Spleen (tissue), 7 donors: Measurements from ENCODE around the gene MAEA.

Experiments
- POLR2A ChIP-seq, 3 donors: fragments of 450-650 bp; IDR thresholded peaks; one replicate each; pipeline ENCODE4 v1.5.1; 2017; ENCODE audit warnings: antibody characterized with exemption in 3 of 3, mild to moderate bottlenecking in 1 of 3
- TF ChIP-seq, protein P1 (sequence below), 11 experiments: fragments of 200-600 bp in 7 of 11; fragments of 450-650 bp in 4 of 11; sonication (generic) in 4 of 11; IDR thresholded peaks in 8 of 11; conservative IDR thresholded peaks in 3 of 11; 1 replicate in 7 of 11; 2 replicates in 4 of 11; pipeline versions ENCODE4 v1.4.0 to v1.8.0; 2016 to 2021; ENCODE audit warnings: antibody characterized with exemption in 11 of 11, inconsistent platforms in 4 of 11, mild to moderate bottlenecking in 1 of 11
- donor health status: DM: no; HTN: no; CAD: no; lungs with moderate emphysema.
- donor health status: DM: no; HTN: no; CAD: no.
- donor health status: DM: no; HTN: no; CAD: no.

DNA sequence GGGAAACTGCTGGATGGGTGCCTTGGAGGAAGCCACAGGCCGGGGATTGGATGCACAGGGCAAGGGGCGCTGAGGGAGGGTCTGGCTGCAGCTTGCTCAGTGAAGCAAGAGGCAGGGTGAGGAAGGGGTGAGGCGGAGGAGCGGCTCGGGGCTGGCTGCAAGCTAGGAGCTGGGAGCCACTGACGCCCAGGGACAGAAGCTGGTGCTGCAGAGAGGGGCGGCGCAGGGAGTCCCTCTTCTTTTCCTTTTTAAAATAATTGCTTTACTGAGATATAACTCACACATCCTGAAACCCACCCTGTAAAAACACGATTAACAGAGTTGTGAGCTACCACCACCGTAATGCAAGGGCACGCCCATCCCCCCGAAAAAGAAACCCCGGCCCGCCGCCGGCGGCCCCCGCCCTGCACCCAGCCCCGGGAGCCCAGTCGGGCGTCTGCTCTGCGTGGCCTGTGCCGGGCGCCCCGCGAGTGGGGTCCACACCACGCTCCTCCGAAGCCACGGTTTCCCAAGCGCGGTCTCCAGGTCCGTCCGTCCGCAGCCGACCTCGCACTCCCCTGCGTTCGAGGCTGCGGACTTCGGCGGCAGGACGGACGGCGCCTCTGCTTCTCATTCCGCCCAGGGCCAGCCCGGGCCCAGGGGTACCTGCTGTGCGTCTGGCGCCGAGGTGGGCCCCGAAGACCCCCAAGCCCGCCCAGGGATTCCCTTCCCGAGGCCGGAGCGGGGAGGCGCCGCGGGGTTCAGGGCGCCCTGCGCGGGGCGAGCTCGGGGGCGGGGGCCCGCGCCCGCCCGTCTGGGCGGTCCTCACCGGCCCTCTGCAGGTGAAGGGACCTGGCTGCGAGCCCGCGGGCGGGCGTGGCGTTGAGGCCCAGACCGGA lies 56.5 kb downstream of the MAEA start:
- TF ChIP-seq, protein P1, sequence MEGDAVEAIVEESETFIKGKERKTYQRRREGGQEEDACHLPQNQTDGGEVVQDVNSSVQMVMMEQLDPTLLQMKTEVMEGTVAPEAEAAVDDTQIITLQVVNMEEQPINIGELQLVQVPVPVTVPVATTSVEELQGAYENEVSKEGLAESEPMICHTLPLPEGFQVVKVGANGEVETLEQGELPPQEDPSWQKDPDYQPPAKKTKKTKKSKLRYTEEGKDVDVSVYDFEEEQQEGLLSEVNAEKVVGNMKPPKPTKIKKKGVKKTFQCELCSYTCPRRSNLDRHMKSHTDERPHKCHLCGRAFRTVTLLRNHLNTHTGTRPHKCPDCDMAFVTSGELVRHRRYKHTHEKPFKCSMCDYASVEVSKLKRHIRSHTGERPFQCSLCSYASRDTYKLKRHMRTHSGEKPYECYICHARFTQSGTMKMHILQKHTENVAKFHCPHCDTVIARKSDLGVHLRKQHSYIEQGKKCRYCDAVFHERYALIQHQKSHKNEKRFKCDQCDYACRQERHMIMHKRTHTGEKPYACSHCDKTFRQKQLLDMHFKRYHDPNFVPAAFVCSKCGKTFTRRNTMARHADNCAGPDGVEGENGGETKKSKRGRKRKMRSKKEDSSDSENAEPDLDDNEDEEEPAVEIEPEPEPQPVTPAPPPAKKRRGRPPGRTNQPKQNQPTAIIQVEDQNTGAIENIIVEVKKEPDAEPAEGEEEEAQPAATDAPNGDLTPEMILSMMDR (IDR thresholded peaks at IDR 0.05 in 8 of 11, conservative IDR thresholded peaks at IDR 0.05 in 3 of 11) = peak in 2 of 11 experiments; percentile 33 to 43
- no peak for TF ChIP-seq POLR2A (IDR thresholded peaks at IDR 0.05)
